Naive thymus-derived CD4-positive, alpha-beta T cell (primary cell): ENCODE measurements around the gene KDM5B. TPM values are rescaled to one million over a fixed set of nuclear protein-coding genes. Genes with fewer than 3 reads are reported as not detected.
A peak's percentile ranks its signal among the peaks of the same experiment; 100 is the strongest.

Source experiments
- ATAC-seq: fragments of 150-1000 bp; cut with Tn5 transposase; 2 replicates; pipeline ENCODE4 v1.10.0; 2021; ENCODE audit warnings: mild to moderate bottlenecking, moderate library complexity
- CTCF ChIA-PET: fragments of 350-600 bp; sonication (Branson Sonifier 250); formaldehyde crosslinking; loops from one replicate; lab custom pipeline; 2021; ENCODE audit warnings: antibody characterized with exemption; lab: Charles Lee
- POLR2A ChIA-PET: fragments of 350-600 bp; sonication (Branson Sonifier 250); formaldehyde crosslinking; loops from one replicate; lab custom pipeline; 2021; ENCODE audit warnings: antibody characterized with exemption, inconsistent platforms; lab: Charles Lee
- DNase-seq, 9 donors: peaks; one replicate each; pipeline versions ENCODE4 v3.0.0 to v3.0.0-alpha.2; 2020 to 2022; ENCODE audit warnings: mixed read lengths in 1 of 9
- H3K27ac ChIP-seq: one replicate; pipeline ENCODE4 v1.7.0; 2013; ENCODE audit warnings: mild to moderate bottlenecking, low read depth, low read length, moderate library complexity
- H3K27me3 ChIP-seq, 2 donors: one replicate each; pipeline ENCODE4 v1.7.0; 2013; ENCODE audit warnings: low read length in 2 of 2, mild to moderate bottlenecking in 2 of 2, moderate library complexity in 2 of 2; ENCODE audit not compliant: control insufficient read depth in 2 of 2, insufficient read depth in 2 of 2
- H3K36me3 ChIP-seq, 3 experiments: 1 replicate in 2 of 3; 2 replicates in 1 of 3; pipeline ENCODE4 v1.7.0; 2013; ENCODE audit warnings: low read length in 3 of 3, mild to moderate bottlenecking in 3 of 3, moderate library complexity in 1 of 3; ENCODE audit not compliant: insufficient read depth in 3 of 3, control insufficient read depth in 2 of 3
- H3K4me1 ChIP-seq, 2 donors: one replicate each; pipeline ENCODE4 v1.7.0; 2013; ENCODE audit warnings: low read length in 2 of 2, mild to moderate bottlenecking in 2 of 2, moderate library complexity in 1 of 2; ENCODE audit not compliant: control insufficient read depth in 2 of 2, insufficient read depth in 2 of 2
- H3K4me3 ChIP-seq: 2 replicates; pipeline ENCODE4 v1.7.0; 2013; ENCODE audit warnings: mild to moderate bottlenecking, low read length
- H3K9me3 ChIP-seq, 3 experiments: 1 replicate in 2 of 3; 2 replicates in 1 of 3; pipeline ENCODE4 v1.7.0; 2013; ENCODE audit warnings: low read length in 3 of 3; ENCODE audit not compliant: control insufficient read depth in 2 of 3
- H3K27ac Mint-ChIP-seq, 9 donors: one replicate each; pipeline ENCODE4 v1.8.0; 2020 to 2022; ENCODE audit warnings: mixed read lengths in 9 of 9, mild to moderate bottlenecking in 8 of 9, moderate library complexity in 5 of 9, inconsistent platforms in 2 of 9
- H3K27me3 Mint-ChIP-seq, 5 donors: one replicate each; pipeline ENCODE4 v1.8.0; 2021 to 2022; ENCODE audit warnings: mixed read lengths in 5 of 5, mild to moderate bottlenecking in 1 of 5
- H3K36me3 Mint-ChIP-seq, 5 donors: one replicate each; pipeline ENCODE4 v1.8.0; 2020 to 2022; ENCODE audit warnings: mixed read lengths in 5 of 5, mild to moderate bottlenecking in 3 of 5, inconsistent platforms in 1 of 5
- H3K4me1 Mint-ChIP-seq, 7 donors: one replicate each; pipeline ENCODE4 v1.8.0; 2020 to 2022; ENCODE audit warnings: mixed read lengths in 7 of 7, mild to moderate bottlenecking in 3 of 7, inconsistent platforms in 1 of 7
- H3K4me3 Mint-ChIP-seq, 10 donors: one replicate each; pipeline ENCODE4 v1.8.0; 2020 to 2022; ENCODE audit warnings: mild to moderate bottlenecking in 10 of 10, mixed read lengths in 10 of 10, moderate library complexity in 6 of 10, inconsistent platforms in 2 of 10
- H3K9me3 Mint-ChIP-seq, 11 donors: one replicate each; pipeline ENCODE4 v1.8.0; 2020 to 2022; ENCODE audit warnings: mixed read lengths in 11 of 11, mild to moderate bottlenecking in 4 of 11, inconsistent platforms in 1 of 11, moderate library complexity in 1 of 11
- intact Hi-C, 2 donors: fragments of 100-400 bp; cut with micrococcal nuclease; formaldehyde crosslinking; loops; one replicate each; pipeline ENCODE4 v1.15.1; 2023
- polyA plus RNA-seq, 2 donors: library from polyadenylated mRNA; unstranded; fragments of 300-500 nt; fragmentation: Illumina TruSeq; gene quantifications; one replicate each; pipeline ENCODE4 v1.2.3, GENCODE V29; 2021
- total RNA-seq, 6 experiments: library from RNA in 5 of 6; stranded (reverse) in 5 of 6; gene quantifications; 1 replicate in 5 of 6; 2 replicates in 1 of 6; pipeline ENCODE4 v1.2.3 and lab custom pipeline; 2021 to 2026

Gene KDM5B
- total and polyA plus RNA-seq, 7 experiments from 2014 or later: 16.1 to 105 (median 59.2) TPM

GRCh38 chr1:202850593-202851362 is 42.6 kb upstream of the KDM5B start:
- no peak overlapping the region for H3K27ac Mint-ChIP-seq
- H3K36me3 Mint-ChIP-seq: no peaks in the 10 kb centered on the region
- Histone ChIP-seq H3K4me3 (no peak overlapping the region), H3K27ac (no peak overlapping the region), H3K36me3 (no peaks in the 10 kb centered on the region), H3K27me3 (no peaks in the 10 kb centered on the region), H3K4me1 (no peaks in the 10 kb centered on the region), H3K9me3 (no peaks in the 10 kb centered on the region)
- H3K27me3 Mint-ChIP-seq: peaks cover 0 to 4% (median 0%) of the 10 kb centered on the region in 5 donors
- peaks cover 0 to 33% (median 0%) of the 10 kb centered on the region in 7 donors for H3K4me1 Mint-ChIP-seq
- ChIA-PET CTCF (interaction anchor here (1.0 kb wide), 1 partner anchor 11 kb away, joined by 3 read pairs; no protein-coding TSS in a partner anchor), POLR2A (no interaction called here)
- no peaks in the 10 kb centered on the region for H3K9me3 Mint-ChIP-seq
- no peak overlapping the region for H3K4me3 Mint-ChIP-seq
- no peak for DNase-seq
- no peak for ATAC-seq
- intact Hi-C loops: no loop called here

- no peaks in the 10 kb centered on the region for H3K36me3 ChIP-seq
- no peaks in the 10 kb centered on the region for H3K4me1 ChIP-seq
- intact Hi-C loops: no loop called here
- peak overlapping the region in 1 of 9 donors; percentile 29 for H3K27ac Mint-ChIP-seq
- DNase-seq (no peak), ATAC-seq (no peak)
- H3K36me3 Mint-ChIP-seq: no peaks in the 10 kb centered on the region
- H3K9me3 ChIP-seq: no peaks in the 10 kb centered on the region
- H3K4me1 Mint-ChIP-seq: peaks cover 0 to 35% (median 0%) of the 10 kb centered on the region in 7 donors
- H3K9me3 Mint-ChIP-seq: no peaks in the 10 kb centered on the region
- no peak overlapping the region for H3K27ac ChIP-seq
- no peak overlapping the region for H3K4me3 Mint-ChIP-seq
- H3K27me3 Mint-ChIP-seq: peaks cover 0 to 8% (median 0%) of the 10 kb centered on the region in 5 donors
- no peak overlapping the region for H3K4me3 ChIP-seq
- CTCF ChIA-PET: interaction anchor here (0.6 kb wide), 1 partner anchor 894 kb away, joined by 3 read pairs; no protein-coding TSS in a partner anchor
- no peaks in the 10 kb centered on the region for H3K27me3 ChIP-seq
- POLR2A ChIA-PET: no interaction called here
These were observed 39.9 kb upstream of the KDM5B start for GRCh38 chr1:202848191-202848542.

DNA sequence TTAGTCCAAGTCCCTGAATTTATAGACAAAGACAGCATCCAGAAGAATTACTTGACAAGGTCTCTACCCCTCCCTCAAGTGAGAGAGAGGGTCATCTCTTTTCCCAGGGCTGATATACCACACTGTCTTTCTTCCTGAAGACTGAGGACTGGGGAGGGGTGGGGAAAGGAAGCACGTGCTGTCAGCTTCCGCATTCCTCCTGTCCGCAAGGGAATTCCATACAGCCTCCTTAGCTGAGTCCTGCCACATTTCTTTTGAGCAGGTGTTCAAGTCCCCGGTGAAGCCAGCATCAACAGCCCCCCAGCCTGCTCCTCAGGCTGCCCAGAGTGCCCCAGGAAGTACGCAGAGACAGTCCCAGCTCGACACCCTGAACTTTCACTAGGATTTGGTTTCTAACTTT is 36.7 kb upstream of the KDM5B start:
- Histone ChIP-seq H3K9me3 (no peaks in the 10 kb centered on the region), H3K4me1 (no peaks in the 10 kb centered on the region), H3K27ac (no peak overlapping the region), H3K36me3 (no peaks in the 10 kb centered on the region), H3K27me3 (no peaks in the 10 kb centered on the region), H3K4me3 (no peak overlapping the region)
- H3K4me3 Mint-ChIP-seq: no peak overlapping the region
- intact Hi-C loops: no loop called here
- H3K4me1 Mint-ChIP-seq: peaks cover 0 to 24% (median 0%) of the 10 kb centered on the region in 7 donors
- H3K36me3 Mint-ChIP-seq: no peaks in the 10 kb centered on the region
- POLR2A ChIA-PET: interaction anchor here (0.6 kb wide), 1 partner anchor 34 kb away, joined by 3 read pairs; the partner anchor contains the start of gene PCAT6
- H3K27ac Mint-ChIP-seq: no peak overlapping the region
- no peaks in the 10 kb centered on the region for H3K9me3 Mint-ChIP-seq
- ATAC-seq: no peak
- no peak for DNase-seq
- H3K27me3 Mint-ChIP-seq: peaks cover 0 to 8% (median 6%) of the 10 kb centered on the region in 5 donors
- CTCF ChIA-PET: no interaction called here

DNA sequence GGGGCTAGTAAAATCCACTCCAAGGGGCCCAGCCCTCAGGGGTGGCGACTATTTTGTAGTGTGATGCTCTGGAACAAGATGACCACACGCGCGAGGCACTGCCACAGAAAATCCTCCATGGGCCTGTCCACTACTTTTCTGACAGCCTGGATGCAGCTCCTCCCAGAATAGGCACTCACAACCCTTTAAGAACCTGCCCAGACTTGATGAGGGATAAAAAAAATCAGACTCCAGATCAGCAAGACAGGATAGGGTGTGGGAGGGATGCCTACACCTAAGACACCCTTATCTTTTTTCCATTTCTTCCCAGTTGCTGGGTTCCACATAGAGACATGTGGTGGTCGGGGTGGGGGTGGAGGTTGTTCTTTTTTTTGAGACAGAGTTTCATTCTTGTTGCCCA is 36.0 kb upstream of the KDM5B start:
- no peak for DNase-seq
- no peak for ATAC-seq
- Histone ChIP-seq H3K4me1 (no peaks in the 10 kb centered on the region), H3K27me3 (no peaks in the 10 kb centered on the region), H3K9me3 (no peaks in the 10 kb centered on the region), H3K4me3 (no peak overlapping the region), H3K36me3 (no peaks in the 10 kb centered on the region), H3K27ac (no peak overlapping the region)
- ChIA-PET POLR2A (no interaction called here), CTCF (no interaction called here)
- H3K4me3 Mint-ChIP-seq: no peak overlapping the region
- no peaks in the 10 kb centered on the region for H3K36me3 Mint-ChIP-seq
- intact Hi-C loops: no loop called here
- no peaks in the 10 kb centered on the region for H3K9me3 Mint-ChIP-seq
- H3K27me3 Mint-ChIP-seq: peaks cover 0 to 8% (median 6%) of the 10 kb centered on the region in 5 donors
- H3K4me1 Mint-ChIP-seq: peaks cover 0 to 21% (median 0%) of the 10 kb centered on the region in 7 donors
- no peak overlapping the region for H3K27ac Mint-ChIP-seq

GRCh38 chr1:202843081-202843480 is 34.9 kb upstream of the KDM5B start:
- DNase-seq (no peak), ATAC-seq (no peak)
- H3K27ac Mint-ChIP-seq: no peak overlapping the region
- peaks cover 0 to 8% (median 6%) of the 10 kb centered on the region in 5 donors for H3K27me3 Mint-ChIP-seq
- Histone ChIP-seq H3K27me3 (no peaks in the 10 kb centered on the region), H3K4me1 (no peaks in the 10 kb centered on the region), H3K36me3 (no peaks in the 10 kb centered on the region), H3K27ac (no peak overlapping the region), H3K9me3 (no peaks in the 10 kb centered on the region), H3K4me3 (no peak overlapping the region)
- ChIA-PET CTCF (no interaction called here), POLR2A (no interaction called here)
- H3K4me1 Mint-ChIP-seq: peaks cover 0 to 18% (median under 1%) of the 10 kb centered on the region in 7 donors
- intact Hi-C loops: no loop called here
- no peak overlapping the region for H3K4me3 Mint-ChIP-seq
- H3K9me3 Mint-ChIP-seq: no peaks in the 10 kb centered on the region
- no peaks in the 10 kb centered on the region for H3K36me3 Mint-ChIP-seq

GRCh38 chr1:202837746-202838262 is 29.6 kb upstream of the KDM5B start:
- no peaks in the 10 kb centered on the region for H3K27me3 ChIP-seq
- peaks cover 20% of the 10 kb centered on the region in 2 donors for H3K4me1 ChIP-seq
- H3K9me3 ChIP-seq: no peaks in the 10 kb centered on the region
- no peaks in the 10 kb centered on the region for H3K36me3 Mint-ChIP-seq
- ATAC-seq: no peak
- H3K27ac Mint-ChIP-seq: peak overlapping the region in 1 of 9 donors; percentile 54
- H3K27ac ChIP-seq: no peak overlapping the region
- no peaks in the 10 kb centered on the region for H3K36me3 ChIP-seq
- intact Hi-C loops: loop anchor here in 1 of 2 donors (5.0 kb wide), 1 partner anchor 36 kb away; no protein-coding TSS in a partner anchor
- ChIA-PET POLR2A (no interaction called here), CTCF (no interaction called here)
- no peak overlapping the region for H3K4me3 ChIP-seq
- peak overlapping the region in 1 of 10 donors; percentile 37 for H3K4me3 Mint-ChIP-seq
- peaks cover 0 to 6% (median 0%) of the 10 kb centered on the region in 5 donors for H3K27me3 Mint-ChIP-seq
- DNase-seq: no peak
- H3K9me3 Mint-ChIP-seq: no peaks in the 10 kb centered on the region
- H3K4me1 Mint-ChIP-seq: peaks cover 10 to 52% (median 28%) of the 10 kb centered on the region in 7 donors
